GM12878 (cell line): Measurements from ENCODE around the gene ANKRD33.

Experiments
- BACH1 ChIP-seq: fragments of 450-650 bp; IDR thresholded peaks from 2 replicates; pipeline ENCODE4 v1.6.1; 2017; ENCODE audit warnings: mild to moderate bottlenecking, borderline replicate concordance
- CHD1 ChIP-seq: IDR thresholded peaks from 2 replicates; pipeline ENCODE4 v1.6.1; 2012; ENCODE audit warnings: low read depth, low read length, improper control_type of control experiment
- CTCF ChIP-seq, 3 experiments: IDR thresholded peaks in 2 of 3; conservative IDR thresholded peaks in 1 of 3; 2 replicates each; pipeline ENCODE4 v1.5.1; 2011; ENCODE audit warnings: low read depth in 3 of 3, low read length in 3 of 3, mild to moderate bottlenecking in 3 of 3, control low read depth in 2 of 3, moderate library complexity in 2 of 3, inconsistent platforms in 1 of 3, mixed read lengths in 1 of 3; ENCODE audit not compliant: control insufficient read depth in 2 of 3, insufficient read depth in 1 of 3; ENCODE audit errors: extremely low read depth in 1 of 3
- DPF2 ChIP-seq: fragments of 450-650 bp; IDR thresholded peaks from 2 replicates; pipeline ENCODE4 v1.6.1; 2017; ENCODE audit warnings: mild to moderate bottlenecking
- EZH2 ChIP-seq: IDR thresholded peaks from 2 replicates; pipeline ENCODE4 v1.6.1; 2012; ENCODE audit warnings: low read depth, mild to moderate bottlenecking, control low read depth, inconsistent platforms, low read length, borderline replicate concordance; ENCODE audit not compliant: control insufficient read depth
- FOXM1 ChIP-seq: IDR thresholded peaks from 2 replicates; pipeline ENCODE4 v1.6.1; 2012; ENCODE audit warnings: low read depth, mild to moderate bottlenecking, inconsistent platforms, low read length, moderate library complexity
- POLR2A ChIP-seq: IDR thresholded peaks from 2 replicates; pipeline ENCODE4 v1.6.1; 2011; ENCODE audit warnings: low read depth, mild to moderate bottlenecking, low read length
- STAT3 ChIP-seq: IDR thresholded peaks from 2 replicates; pipeline ENCODE4 v1.6.1; 2011; ENCODE audit warnings: low read depth, low read length, improper control_type of control experiment
- TF ChIP-seq, protein P1 (sequence below): IDR thresholded peaks from 2 replicates; pipeline ENCODE4 v1.6.1; 2012; ENCODE audit warnings: low read depth, low read length, improper control_type of control experiment
- TF ChIP-seq, protein P2 (sequence below): fragments of 450-650 bp; formaldehyde crosslinking; IDR thresholded peaks from 2 replicates; pipeline ENCODE4 v1.4.0; 2022; ENCODE audit warnings: mild to moderate bottlenecking, moderate library complexity

DNA sequence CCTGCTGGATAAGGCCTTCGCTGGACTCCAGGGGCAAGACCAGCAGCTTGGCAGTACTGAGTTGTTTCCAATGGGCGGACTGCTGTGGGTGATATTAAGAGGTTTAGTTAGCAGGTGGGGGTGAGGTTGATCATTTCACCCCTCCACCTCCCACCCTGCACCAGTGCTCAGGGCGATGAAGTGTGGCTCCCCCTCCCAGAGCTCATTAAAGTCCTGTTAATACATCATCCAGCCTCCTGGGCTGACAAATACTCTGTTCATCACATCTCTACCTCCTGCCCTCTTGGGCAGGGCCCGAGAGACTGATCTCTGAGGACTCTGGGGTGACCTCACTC is 37.0 kb upstream of the ANKRD33 start:
- TF ChIP-seq POLR2A (no peak), DPF2 (no peak), CTCF (IDR thresholded peaks at IDR 0.05 in 2 of 3, conservative IDR thresholded peaks at IDR 0.05 in 1 of 3; ENCODE audit: control insufficient read depth in 2 of 3, extremely low read depth in 1 of 3, insufficient read depth in 1 of 3, low read depth in 3 of 3, low read length in 3 of 3) (no peak), FOXM1 (no peak), EZH2 (no peak), CHD1 (no peak), BACH1 (no peak), STAT3 (no peak)
- TF ChIP-seq, protein P1, sequence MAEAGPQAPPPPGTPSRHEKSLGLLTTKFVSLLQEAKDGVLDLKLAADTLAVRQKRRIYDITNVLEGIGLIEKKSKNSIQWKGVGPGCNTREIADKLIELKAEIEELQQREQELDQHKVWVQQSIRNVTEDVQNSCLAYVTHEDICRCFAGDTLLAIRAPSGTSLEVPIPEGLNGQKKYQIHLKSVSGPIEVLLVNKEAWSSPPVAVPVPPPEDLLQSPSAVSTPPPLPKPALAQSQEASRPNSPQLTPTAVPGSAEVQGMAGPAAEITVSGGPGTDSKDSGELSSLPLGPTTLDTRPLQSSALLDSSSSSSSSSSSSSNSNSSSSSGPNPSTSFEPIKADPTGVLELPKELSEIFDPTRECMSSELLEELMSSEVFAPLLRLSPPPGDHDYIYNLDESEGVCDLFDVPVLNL = no peak
- TF ChIP-seq, protein P2, sequence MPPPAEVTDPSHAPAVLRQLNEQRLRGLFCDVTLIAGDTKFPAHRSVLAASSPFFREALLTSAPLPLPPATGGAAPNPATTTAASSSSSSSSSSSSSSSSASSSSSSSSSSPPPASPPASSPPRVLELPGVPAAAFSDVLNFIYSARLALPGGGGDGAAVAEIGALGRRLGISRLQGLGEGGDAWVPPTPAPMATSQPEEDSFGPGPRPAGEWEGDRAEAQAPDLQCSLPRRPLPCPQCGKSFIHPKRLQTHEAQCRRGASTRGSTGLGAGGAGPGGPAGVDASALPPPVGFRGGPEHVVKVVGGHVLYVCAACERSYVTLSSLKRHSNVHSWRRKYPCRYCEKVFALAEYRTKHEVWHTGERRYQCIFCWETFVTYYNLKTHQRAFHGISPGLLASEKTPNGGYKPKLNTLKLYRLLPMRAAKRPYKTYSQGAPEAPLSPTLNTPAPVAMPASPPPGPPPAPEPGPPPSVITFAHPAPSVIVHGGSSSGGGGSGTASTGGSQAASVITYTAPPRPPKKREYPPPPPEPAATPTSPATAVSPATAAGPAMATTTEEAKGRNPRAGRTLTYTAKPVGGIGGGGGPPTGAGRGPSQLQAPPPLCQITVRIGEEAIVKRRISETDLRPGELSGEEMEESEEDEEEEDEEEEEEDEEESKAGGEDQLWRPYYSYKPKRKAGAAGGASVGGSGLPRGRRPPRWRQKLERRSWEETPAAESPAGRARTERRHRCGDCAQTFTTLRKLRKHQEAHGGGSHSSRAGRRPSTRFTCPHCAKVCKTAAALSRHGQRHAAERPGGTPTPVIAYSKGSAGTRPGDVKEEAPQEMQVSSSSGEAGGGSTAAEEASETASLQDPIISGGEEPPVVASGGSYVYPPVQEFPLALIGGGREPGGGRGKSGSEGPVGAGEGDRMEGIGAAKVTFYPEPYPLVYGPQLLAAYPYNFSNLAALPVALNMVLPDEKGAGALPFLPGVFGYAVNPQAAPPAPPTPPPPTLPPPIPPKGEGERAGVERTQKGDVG (CRISPR knock-in tag) = no peak
